D721Med (cell line): Measurements from ENCODE around the gene MBTD1.

Source experiments
- DNase-seq: peaks from one replicate; pipeline ENCODE4 v3.0.0; 2011; ENCODE audit warnings: low spot score; ENCODE audit not compliant: insufficient read length
- FAIRE-seq: peaks from 2 replicates; lab custom pipeline; 2011; peaks lifted over from hg19 to GRCh38; lab: Jason Lieb, UNC
- CTCF ChIP-seq: IDR thresholded peaks from 2 replicates; pipeline ENCODE4 v1.5.1; 2012; ENCODE audit warnings: mild to moderate bottlenecking, control low read depth; ENCODE audit not compliant: insufficient read depth; ENCODE audit errors: missing control alignments

The MBTD1 gene

DNA sequence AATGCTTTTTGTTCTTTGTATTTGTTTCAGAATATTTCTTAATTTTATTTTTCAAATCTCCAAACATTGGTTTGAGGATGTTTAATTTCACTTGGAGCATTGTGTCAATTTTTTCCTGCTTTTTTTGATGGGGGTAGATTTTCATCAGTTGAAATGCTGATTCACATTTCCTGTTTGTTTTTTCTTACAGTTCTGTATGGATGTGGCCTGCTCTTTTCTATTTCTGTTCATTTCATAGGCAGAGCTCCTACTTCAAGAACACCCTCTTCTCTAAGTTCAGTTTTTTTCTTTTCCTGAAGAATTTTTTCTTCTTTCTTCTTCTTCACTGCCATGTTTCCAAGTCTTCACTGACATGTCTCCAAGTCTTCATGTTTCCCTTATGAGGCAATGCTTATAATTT, 8.8 kb downstream of the MBTD1 start:
- no peak for TF ChIP-seq CTCF
- DNase-seq = no peak
- FAIRE-seq = no peak

- DNase-seq = no peak
- no peak for TF ChIP-seq CTCF
- no peak for FAIRE-seq
These were observed 9.5 kb downstream of the MBTD1 start for GRCh38 chr17:51250314-51250840.

- no peak for FAIRE-seq
These were observed 14.3 kb downstream of the MBTD1 start for GRCh38 chr17:51245535-51245934.

GRCh38 chr17:51244041-51244440, 15.8 kb downstream of the MBTD1 start:
- FAIRE-seq (no peak), DNase-seq (no peak)
- no peak for TF ChIP-seq CTCF

More at GRCh38 chr17:51245535-51245934, 14.3 kb downstream of the MBTD1 start:
- no peak for DNase-seq
- TF ChIP-seq CTCF = no peak

DNA sequence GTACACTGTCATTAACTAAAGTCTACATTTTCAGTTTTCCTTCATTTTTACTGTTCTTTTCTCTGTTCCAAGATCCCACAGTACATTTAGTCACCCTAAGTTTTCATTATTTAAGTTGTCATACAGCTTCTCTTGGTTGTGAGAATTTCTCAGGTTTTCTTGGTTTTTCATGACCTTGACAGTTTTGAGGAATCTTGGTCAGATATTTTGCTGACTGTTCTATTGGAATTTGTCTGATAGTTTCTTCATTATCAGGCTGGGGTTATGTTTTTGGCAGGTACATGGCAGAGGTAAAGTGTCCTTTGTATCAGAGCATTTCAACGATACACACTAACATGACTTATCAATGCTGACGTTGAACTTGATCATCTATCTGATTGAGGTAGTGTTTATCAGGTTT, 19.6 kb downstream of the MBTD1 start:
- TF ChIP-seq CTCF = no peak
- DNase-seq = no peak
- no peak for FAIRE-seq

GRCh38 chr17:51238255-51238887, 21.5 kb downstream of the MBTD1 start:
- FAIRE-seq (no peak), DNase-seq (no peak)
- no peak for TF ChIP-seq CTCF

DNA sequence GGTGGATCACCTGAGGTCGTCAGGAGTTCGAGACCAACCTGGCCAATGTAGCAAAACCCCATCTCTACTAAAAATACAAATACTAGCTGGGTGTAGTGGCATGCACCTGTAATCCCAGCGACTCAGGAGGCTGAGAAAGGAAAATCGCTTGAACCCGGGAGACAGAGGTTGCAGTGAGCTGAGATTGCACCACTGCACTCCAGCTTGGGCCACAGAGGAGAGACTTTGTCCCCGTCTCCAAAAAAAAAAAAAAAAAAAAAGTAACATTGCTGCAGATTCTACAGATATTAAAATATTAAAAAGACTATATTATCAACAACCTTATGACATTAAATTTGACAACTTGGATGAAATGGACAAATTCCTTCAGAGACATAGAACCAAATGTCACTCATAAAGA, 25.7 kb downstream of the MBTD1 start:
- FAIRE-seq (no peak), DNase-seq (no peak)
- TF ChIP-seq CTCF = no peak
